DMS 273 treated with DMSO at 0.1 percent for 48 hours (cell line): Measurements from ENCODE around the gene TSC1.

Source experiments
- DNase-seq: peaks from one replicate; lab custom pipeline; 2025; lab: John Stamatoyannopoulos, UW

TSC1 gene

GRCh38 chr9:132862533-132862932 is 81.9 kb downstream of the TSC1 start:
- no peak for DNase-seq

- DNase-seq: no peak
These were observed 82.8 kb downstream of the TSC1 start for GRCh38 chr9:132861666-132862065.

GRCh38 chr9:132858751-132859150 is 85.7 kb downstream of the TSC1 start:
- DNase-seq: no peak

GRCh38 chr9:132857616-132858342 is 86.6 kb downstream of the TSC1 start:
- DNase-seq: no peak

GRCh38 chr9:132857031-132857430 is 87.4 kb downstream of the TSC1 start:
- no peak for DNase-seq

GRCh38 chr9:132855904-132856303 is 88.5 kb downstream of the TSC1 start:
- no peak for DNase-seq

GRCh38 chr9:132854832-132855231 is 89.6 kb downstream of the TSC1 start:
- no peak for DNase-seq

GRCh38 chr9:132853482-132853881 is 90.9 kb downstream of the TSC1 start:
- no peak for DNase-seq

GRCh38 chr9:132849185-132849706 is 95.2 kb downstream of the TSC1 start:
- no peak for DNase-seq

- no peak for DNase-seq
These were observed 97.4 kb downstream of the TSC1 start for GRCh38 chr9:132846918-132847515.

GRCh38 chr9:132846109-132846917 is 98.1 kb downstream of the TSC1 start:
- no peak for DNase-seq

GRCh38 chr9:132842124-132843044 is 102.0 kb downstream of the TSC1 start:
- no peak for DNase-seq
